DMS79 treated with DMSO at 0.1 percent for 48 hours (cell line): ENCODE data around the gene TENT4B.

ENCODE experiments used
- DNase-seq: peaks from one replicate; lab custom pipeline; 2025; lab: John Stamatoyannopoulos, UW

Gene TENT4B

GRCh38 chr16:50257876-50258275 is 104.8 kb downstream of the TENT4B start:
- no peak for DNase-seq

DNA sequence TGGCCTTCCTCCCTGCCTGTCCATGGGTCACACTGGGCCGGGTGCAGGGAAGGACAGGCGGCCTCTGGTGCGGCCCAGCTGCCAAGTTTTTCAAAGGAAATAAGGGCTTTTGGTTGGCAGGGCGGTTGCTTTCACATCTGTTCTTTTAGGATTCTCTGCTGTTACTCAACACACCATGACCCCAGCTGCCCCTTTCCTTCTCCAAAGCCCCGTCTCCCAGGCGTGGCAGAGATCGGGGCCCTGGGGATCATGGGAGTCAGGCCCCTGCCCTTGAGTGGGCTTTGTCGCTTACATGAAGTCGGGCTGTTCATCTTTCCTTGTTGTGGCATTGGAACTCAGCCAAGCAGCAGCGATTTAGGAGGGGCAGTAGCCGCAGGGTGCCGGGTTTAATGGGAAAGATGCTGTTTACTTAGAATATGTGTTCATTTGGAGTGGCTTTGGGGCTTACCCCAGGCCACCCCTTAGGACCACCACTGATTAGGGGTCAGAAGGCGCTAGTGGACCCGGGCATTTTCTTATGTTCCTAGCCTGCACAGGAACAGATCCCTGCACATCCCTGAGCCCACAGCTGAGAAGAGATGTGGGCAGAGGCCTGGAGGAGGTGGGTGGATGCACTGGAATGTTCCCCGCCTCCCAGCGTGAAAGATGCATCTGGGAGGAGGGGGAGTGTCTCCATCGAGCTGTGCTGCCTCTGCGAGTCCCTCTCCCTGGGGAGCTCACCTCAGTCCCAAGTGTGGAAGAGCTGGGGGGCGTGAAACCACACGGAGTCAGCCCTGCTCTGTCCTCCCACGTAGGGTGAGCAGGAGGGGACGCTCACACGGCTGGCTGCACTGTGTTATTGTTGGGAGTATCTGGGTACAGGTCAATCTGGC is 106.5 kb downstream of the TENT4B start:
- DNase-seq = peak; percentile 22

DNA sequence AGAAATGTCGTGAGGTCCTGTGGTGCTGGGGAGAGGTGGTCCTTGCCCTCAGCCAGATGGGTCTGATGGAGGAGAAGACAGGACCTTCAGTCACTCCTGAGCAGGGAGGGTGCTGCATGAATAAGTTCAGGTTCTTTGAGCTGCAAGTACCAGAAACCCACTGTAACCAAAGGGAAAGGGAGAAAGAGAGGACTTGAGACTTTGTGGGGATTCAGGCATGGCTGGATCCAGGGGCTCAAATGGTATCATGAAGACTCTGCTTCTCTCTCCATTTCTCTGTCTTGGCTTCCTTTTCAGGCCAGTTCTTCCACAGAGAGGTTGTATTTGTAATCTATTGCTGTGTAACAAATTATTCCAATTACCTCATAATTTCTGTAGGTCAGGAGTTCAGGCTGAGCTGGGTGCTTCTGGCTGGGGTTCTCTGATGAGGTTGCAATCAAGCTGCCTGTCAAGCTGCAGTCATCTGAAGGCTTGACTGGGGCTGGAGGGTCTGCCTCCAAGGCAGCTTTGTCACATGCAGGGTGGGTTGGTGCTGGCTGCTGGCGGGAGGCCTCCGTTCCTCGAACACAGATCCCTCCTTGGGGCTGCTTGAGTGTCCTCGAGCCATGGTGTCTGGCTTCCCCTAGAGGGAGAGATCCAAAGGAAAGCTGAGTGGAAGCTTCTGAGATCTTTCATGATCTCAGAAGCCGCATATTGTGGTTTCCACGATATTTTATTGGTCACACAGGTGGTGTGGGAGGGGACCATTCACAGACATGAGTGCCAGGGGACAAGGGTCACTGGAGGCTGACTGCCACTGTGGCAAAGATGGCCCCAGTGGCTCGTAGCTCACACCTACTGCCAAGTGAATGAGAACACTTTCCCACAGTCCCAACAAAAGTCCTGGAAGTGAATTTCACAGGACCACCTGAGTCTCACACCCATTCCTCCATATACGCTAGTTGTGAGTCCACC is 107.4 kb downstream of the TENT4B start:
- no peak for DNase-seq

DNA sequence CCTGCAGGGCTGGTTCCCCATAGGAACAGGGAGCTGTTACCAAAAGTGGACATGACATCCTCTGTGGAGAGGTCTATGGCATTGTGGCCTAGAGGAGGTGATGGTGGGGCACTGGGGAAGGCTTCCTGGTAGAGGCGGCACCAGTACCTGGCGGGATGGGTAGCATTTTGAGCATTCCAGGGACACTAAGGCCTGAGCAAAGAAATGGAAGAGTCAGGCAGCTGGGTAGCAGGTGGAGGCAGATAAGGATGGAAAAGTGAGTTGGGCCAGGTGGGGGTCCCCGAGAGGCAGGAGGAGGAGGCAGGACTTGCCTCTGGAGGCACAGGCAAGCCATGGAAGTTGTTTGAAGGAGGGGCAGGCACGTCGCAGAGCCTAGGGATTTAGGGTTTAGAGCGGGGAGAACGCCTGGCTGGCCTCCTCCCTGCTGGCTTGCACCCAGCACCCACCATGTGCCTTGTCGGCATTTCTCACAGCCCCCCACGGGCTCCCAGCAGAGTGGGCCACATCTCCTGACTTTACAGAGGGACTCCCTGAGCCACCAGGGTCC is 108.1 kb downstream of the TENT4B start:
- no peak for DNase-seq

DNA sequence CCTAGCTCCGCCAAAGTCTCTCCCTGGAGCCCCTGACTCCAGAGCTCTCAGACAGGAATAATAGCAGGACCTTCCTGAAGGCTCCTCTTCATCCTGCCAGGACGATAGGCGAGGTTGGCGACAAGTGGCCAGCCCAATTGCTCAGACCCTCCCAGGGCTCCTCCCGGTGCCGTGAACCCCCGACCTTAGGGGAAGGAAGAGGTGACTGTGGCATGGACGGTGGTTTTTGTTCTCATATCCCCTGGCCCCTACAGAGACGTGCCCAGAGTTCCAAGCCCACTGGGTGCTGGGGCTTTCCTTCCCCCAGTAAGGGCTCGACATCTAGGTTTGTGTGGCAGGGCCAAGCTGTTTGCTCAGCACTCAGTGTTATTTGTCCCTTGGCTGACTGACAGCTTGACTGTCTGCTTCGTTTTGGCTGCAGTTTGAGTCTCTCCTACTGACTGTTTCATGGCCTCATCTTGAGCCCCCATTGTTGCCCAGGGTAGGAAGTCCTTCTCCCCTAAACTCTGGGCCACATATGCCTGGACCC is 108.7 kb downstream of the TENT4B start:
- DNase-seq = no peak

DNA sequence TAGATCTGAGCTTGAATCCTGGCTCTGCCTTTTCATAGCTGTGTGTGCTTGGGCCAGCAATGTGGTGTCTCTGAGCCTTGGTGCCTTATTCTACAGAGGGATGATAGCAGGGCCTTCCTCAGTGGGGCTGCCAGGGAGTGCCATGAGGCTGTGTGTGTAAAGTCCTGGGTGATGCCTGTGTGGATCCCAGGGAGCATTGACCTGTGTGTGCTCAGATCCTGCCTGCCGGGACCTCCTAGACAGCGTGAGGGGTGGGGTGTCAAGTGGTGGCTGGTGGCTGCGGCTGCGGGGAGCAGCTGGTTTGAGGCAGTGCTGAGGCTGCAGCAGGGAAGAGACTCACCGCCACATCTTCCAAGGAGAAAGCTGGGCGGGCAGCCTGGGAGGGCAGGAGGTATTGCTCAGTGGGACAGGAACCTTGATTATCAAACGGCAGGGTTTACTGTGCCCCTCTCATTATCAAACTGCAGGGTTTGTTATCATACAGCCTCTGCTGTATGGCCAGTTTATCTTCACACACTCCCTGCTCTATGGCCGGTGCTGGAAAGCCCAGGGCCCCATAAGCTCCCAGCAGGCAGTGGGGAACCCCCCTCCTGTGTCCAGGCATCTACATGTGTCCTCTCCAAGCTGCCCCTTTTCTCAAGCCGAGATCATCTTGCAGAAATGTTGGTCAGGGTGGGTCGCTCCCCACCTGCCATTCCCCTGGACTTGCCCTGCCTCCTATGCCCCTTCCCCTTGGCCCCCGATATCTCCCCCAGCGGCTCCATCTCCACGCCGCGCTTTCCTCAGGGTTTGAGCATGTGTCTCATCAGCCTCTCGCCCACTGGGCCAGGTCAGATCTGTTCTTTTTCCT is 110.2 kb downstream of the TENT4B start:
- DNase-seq = no peak

- DNase-seq = no peak
Observed at GRCh38 chr16:50263940-50264929, 111.1 kb downstream of the TENT4B start.

DNA sequence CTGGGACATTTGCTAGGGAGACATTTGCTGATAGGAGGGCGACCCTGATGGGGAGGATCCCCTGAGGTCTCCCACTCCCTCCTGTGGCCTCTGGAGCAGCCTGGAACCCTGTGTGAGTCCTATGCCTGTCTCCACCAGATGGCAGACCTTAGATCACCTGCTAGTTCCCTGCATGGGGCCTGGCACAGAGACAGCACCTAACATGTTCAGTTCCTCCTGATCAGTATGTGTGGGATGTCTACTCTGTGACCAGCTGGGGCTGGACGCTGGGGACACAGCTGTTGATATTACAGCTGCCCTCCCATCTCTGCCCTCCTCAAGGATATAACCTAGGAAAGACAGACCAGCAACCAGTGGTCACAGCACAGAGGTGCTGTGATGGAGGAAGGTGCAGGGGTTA is 112.2 kb downstream of the TENT4B start:
- DNase-seq = no peak

DNA sequence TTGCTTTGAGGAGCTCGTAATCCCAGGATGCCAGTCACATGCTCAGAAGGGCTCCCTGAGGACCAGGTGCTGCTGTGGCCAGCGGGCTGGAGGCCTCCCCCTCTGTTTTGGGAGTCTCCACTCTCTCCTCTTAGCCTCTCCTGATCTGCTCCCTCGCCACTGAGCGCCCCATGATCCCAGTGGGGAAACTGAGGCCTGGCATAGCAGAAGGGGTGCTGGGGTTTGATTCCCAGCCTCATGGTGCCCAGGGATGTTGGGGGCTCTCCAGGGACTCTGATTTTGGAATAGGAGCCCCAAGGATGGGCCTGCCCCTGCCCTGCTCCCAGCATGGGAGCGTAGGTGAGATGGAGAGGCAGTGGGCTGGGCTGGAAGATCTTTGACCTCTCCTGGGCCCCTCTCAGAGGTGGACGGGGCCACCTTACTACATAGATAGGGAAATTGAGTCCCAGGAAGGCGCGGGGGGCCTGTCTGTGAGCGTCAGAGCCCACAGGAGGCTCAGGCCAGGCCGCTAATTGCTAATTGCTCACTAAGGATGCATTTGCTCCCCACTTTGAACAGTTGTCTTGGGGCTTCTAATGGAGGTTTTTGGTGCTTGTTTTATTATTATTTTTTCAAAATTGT is 112.7 kb downstream of the TENT4B start:
- no peak for DNase-seq

DNA sequence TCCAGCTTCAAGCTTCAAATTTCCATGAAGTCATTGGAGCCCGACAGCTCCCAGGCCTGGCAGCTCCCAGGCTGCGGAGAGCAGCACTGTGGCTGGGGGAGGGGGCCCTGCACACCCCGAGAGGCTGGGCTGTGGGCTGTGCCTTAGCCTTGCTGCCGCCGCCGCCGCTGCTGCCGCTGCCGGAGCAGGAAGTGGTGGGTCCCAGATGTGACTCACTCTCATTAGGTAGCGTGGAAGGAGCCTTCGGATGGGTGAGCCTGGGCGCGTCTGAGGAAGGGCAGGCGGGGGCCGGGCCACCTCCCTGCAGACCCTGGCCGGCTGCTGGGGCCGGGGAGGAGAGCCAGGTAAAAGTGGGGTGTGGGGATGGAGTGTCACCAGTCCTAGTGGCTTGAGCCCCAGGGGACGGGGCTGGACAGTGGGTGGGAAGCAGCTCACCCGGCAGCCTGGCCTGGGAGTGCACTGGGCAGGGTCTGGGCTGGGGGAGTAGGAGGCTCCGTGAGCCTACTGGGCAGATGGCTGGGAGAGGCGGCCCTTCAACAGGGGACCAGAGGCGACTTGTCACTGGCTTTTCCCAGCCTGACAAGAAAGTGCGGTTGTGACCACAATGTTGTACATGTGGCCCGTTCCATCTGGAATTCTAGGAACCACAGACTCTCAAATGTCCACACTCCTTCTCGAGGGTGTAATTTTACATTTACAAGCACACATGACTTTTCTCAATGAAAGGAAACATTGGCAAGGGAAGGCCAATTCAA is 113.4 kb downstream of the TENT4B start, which contains the start of gene ADCY7:
TSS of gene ADCY7 (plus strand) at position 215 of the 755 bp plus-strand sequence. CDS start 21,629 bp downstream, outside the sequence.
- no peak for DNase-seq

- no peak for DNase-seq
Observed at GRCh38 chr16:50267151-50267631, 114.1 kb downstream of the TENT4B start.

GRCh38 chr16:50267651-50268050 is 114.5 kb downstream of the TENT4B start:
- DNase-seq = no peak

- peak; percentile 55 for DNase-seq
Observed at GRCh38 chr16:50268352-50268751, 115.2 kb downstream of the TENT4B start.

GRCh38 chr16:50269061-50269705 is 116.1 kb downstream of the TENT4B start:
- no peak for DNase-seq

- DNase-seq = no peak
Observed at GRCh38 chr16:50269769-50270509, 116.8 kb downstream of the TENT4B start.

DNA sequence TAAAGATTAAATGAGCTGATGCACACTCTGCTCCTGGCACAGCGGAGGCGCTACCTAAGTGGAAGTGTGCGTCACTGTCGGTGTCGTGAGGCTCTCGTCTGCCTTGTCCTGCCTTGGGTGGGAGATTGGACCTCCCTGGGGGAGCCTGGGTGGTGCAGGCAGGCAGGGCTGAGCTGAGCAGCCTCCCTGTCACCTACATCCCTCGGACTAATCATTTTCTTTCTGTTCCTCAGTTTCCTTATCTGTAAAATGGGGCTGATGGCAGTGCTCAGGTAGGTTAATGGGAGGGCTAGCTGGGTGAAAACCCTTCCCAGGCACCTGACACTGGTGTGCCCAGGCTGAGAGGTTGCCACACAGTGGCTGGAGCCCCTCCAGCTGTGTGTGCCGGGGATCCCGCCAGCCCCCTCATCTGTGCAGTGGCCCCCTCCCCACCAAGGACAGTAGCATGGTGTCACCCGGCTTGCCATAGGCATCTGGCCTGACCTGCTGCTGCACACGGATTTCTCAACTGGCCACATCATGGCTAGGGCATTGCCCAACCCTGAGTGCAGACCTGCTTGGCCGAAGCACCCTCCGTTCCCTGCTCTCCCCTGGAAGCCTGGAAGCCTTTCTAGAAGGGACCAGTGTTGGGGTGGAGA is 117.5 kb downstream of the TENT4B start:
- no peak for DNase-seq
